Stimulated activated CD8-positive, alpha-beta memory T cell treated with anti-CD3 and anti-CD28 coated beads, Interleukin-4, amount 100 ng/mL, for 48 hours (primary cell): ENCODE results near the gene CCDC192.
"Not testable (repeated sequence)": the region's sequence is repeated elsewhere in the genome, so short reads cannot be mapped to it uniquely, and the experiment has no call there.

Source experiments
- DNase-seq: peaks from one replicate; pipeline ENCODE4 v3.0.0-alpha.2; 2020

CCDC192 gene

GRCh38 chr5:127813633-127814587, 110.7 kb downstream of the CCDC192 start:
- no peak for DNase-seq

- DNase-seq: no peak
Measured at GRCh38 chr5:127814588-127814973, 111.4 kb downstream of the CCDC192 start.

- DNase-seq: no peak
Measured at GRCh38 chr5:127820910-127821553, 117.8 kb downstream of the CCDC192 start.

GRCh38 chr5:127821896-127822295, 118.7 kb downstream of the CCDC192 start:
- DNase-seq: no peak

DNA sequence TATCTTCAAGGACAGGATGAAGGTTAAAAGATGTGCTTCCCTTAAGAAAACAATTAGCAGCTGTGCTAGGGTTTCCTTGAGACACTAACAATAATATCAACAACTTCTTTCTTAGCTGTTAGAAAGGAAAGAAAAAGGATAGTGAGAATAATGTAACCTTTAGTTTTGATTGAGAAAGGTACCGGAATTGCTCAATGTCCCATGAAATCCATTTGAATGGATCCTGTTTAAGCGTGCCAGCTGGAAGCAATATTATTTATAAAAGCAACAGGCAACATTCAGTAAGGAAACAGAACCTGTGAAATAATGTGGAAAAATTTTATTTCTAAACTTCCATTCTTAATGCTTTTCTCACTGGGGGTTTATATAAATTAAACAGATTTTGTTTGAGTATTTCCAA, 120.9 kb downstream of the CCDC192 start:
- no peak for DNase-seq

DNA sequence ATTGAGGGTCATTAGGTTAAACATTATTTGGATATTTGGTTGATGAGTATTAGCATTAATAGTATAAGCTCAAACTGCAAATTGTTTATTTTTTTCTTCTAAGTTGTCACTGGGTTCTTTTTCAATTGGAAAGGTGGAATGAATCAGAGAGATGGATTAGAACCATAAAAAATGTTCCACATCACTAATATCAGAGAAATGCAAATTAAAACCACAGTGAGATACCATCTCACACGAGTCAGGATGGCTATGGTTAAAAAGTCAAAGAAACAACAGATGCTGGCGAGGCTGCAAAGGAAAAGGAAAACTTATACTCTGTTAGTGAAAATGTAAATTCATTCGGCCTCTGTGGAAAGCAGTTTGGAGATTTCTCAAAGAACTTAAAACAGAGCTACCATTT, 122.8 kb downstream of the CCDC192 start:
- DNase-seq: no peak

- DNase-seq: no peak
Measured at GRCh38 chr5:127827451-127827850, 124.3 kb downstream of the CCDC192 start.

- DNase-seq: no peak
Measured at GRCh38 chr5:127830157-127830556, 127.0 kb downstream of the CCDC192 start.

DNA sequence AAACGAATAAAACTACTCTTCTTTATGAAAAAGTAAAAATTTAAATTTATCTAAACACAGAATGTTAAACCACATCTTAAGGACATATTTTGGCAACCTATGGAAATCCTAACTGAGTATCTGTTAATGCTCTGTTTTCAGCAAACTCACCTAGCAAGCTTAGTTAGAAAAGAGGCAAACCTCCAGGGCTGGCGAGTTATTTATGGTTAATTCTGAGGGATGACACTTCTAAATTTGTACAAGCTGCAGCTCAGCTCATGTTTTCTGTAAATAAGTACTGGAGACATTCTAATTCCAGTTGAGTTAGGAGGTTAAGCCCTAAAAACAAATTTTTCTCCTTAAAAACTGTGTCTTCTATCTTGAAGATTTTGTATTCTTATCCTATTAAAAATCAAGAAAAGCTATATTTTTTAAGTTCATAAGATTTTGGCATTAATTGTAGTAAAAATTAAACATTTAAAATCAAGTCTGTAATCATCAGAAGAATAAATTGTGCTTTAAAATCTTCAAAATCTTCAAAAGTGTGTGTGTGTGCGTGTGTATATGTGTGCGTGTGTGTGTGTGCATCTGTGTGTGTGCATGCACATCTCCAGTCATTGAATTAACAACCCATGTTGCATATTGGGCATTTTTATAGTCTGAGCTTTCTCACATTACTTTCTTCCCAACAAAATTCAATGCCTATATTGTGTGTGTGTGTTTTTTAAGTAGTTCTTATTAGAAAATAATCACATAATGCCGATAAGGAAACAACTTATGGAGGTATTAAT, 127.8 kb downstream of the CCDC192 start:
- DNase-seq: no peak

GRCh38 chr5:127832067-127832466, 128.9 kb downstream of the CCDC192 start:
- no peak for DNase-seq

- DNase-seq: no peak
Measured at GRCh38 chr5:127834094-127834531, 130.9 kb downstream of the CCDC192 start.

DNA sequence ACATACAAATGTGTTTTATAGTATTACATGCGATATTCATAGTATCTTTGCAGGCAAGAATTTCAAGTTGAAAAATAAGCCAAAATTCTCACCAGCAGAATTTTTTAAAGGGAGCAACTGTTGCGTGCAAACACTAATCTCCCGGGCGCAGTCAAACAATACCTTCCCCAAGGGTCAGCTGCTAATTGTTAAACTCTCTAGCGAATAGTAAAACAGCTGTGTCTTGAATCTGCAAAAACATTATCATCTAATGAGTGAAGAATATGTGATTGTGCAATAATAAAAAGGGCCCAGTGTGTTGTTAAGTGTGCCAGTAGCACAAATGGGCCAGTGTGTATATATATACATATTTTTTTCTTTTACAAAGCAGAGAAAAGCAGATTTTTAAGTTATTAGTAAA, 131.4 kb downstream of the CCDC192 start:
- DNase-seq: no peak

DNA sequence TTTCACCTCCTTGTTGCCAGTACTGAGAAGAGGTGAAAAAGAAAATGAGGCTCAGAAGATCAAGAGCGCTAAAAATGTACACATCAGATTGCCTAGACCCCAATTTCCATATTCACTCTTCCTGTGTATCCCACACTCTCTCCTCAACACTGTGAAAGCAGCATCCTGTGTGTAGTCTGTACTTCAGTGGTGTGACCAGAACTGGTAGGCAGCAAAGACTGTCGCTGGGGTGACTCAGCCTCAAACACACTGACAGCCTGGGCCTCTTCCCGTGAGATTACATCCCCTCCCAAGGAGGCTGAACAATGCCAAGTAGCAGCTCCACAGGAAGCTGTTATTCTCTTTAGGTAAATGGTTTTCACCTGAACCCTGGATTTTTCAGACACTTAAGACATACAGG, 135.5 kb downstream of the CCDC192 start:
- no peak for DNase-seq

DNA sequence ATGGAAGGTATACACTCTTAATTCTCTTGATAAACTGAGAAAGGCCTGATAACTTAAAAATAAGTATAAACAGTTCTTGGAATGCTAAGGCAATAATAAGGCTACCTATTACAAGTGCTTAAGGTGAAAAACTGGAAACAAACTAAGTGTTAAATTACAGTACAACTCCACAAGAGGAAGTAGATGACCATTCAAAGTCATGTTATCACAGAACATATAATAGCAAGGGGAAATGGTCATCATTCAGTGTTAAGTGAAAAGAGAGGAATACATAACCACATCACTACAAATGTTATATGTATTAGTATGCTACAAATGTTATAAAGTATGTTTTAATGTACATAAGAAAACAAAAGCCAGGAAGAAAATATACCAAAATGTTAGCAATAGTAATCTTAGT, 135.9 kb downstream of the CCDC192 start:
- DNase-seq: no peak

- DNase-seq: no peak
Measured at GRCh38 chr5:127839496-127840197, 136.5 kb downstream of the CCDC192 start.

DNA sequence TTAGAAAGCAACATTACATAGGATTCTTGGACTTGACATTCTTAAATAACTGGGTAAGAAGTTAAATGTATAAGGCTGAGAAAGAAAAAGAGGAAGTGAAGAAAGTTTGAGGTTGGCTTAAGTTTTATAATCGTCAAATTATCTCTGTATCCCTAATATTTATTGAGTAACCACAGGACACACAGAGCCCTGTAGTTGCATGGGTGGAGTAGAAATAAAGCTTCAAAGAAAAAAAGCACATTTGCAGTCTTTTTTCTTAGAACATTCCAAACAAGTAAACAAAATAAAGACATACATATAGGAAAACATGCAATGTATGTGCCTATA, 137.0 kb downstream of the CCDC192 start:
- DNase-seq: no peak

DNA sequence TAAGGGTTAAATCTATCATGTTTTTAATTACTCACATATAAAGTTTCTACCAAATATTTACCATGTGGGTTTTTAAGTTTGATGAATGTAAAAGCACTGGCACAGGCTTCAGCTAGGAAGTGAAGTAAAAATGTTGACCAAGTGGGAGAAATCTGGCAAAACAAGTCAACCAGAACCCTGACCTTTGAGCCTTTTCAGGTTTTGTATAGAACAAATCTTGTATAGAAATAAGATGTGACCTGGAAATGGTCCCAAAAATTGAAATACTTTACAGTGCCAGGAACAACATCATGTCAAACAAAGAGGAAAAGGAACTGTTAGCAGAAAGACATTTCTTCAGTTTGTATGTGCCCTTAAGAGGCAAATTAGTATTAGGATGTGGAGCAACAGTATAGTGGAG, 137.6 kb downstream of the CCDC192 start:
- DNase-seq: no peak

DNA sequence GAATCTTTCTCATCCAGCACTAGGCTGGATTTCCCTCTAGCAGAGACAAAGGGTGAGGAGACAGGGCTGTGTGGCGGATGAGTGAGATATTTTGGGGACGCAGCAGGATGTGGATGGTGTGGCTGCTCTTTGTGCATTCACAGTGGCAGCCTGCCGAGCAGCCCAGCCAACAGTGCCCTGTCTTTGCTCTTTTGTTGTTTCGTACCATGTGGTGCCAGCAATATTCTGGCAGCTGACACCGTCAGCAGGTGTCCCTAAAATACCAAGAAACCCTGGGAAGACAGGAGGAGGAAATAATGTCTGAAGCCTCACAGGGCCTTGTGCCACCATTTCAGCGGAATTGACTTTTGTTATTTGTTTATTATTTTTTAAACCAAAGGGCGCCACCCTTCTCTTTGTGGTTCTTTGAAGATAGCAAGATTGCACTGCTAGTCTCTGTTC, 141.4 kb downstream of the CCDC192 start:
- no peak for DNase-seq

DNA sequence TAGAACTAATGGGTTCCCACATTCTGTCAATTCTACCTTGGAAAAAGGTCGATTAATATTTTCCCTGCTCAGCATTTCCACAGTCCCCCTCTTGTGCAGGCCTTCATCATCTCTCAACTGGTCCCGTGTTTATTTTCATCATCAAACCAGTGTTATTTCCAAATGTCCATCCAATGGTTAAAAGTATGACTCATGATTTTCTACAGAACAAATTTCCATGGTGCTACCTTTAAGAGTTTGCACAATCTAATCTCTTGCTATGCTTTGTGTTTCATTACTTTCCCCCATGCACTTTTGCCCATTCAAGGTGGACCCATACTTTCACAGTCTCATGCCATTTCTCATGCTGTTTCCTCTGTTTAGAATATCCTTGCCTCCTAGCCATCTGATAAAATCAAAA, 143.7 kb downstream of the CCDC192 start:
- no peak for DNase-seq

DNA sequence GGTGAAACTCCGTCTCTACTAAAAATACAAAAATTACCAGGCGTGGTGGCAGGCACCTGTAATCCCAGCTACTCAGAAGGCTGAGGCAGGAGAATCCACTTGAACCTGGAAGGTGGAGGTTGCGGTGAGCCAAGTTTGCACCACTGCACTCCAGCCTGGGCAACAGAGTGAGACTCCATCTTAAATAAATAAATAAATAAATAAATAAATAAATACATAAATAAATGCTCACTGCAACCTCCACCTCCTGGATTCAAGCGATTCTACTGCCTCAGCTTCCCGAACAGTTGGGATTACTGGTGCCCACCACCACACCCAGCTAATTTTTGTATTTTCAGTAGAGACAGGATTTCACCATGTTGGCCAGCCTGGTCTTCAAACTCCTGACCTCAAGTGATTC, 144.4 kb downstream of the CCDC192 start:
- DNase-seq: not testable (repeated sequence)

DNA sequence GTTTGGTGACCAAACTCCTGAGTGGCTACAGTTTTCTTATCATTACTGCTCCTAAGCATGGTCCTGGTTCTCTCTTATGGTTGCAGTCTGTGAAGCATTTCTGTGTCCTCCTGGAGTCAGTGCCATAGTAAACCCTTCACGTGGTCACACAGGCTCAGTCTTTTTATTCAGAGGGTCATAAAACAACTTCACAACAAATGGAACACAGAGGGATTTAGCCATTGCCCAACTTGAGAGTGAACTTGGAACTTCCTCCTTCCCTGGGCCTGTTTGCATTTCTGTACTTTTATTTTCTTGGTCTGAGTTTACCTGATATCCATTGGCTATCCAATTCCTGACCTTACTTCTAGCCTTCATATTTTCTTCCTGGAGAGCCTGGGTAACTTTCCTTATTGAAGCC, 144.9 kb downstream of the CCDC192 start:
- DNase-seq: no peak

DNA sequence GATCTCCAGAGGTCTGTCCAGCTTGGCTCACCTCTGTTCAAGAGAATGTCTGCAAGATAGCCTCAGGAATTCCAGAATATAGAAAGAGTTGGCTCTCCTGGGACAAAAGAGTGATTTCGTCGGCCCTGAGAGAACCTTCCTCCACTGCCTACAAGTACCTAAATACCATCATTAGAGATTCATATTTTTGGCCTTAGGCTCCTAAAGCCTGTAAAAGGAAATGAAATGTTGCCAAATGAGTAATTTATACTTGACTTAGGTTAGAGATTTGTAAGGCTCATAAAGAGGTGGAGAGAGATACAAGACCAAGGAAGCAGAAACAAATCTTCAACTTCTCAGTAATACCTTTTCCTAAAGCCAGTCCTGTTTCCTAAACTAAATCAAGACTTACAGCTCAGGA, 146.2 kb downstream of the CCDC192 start:
- no peak for DNase-seq

DNA sequence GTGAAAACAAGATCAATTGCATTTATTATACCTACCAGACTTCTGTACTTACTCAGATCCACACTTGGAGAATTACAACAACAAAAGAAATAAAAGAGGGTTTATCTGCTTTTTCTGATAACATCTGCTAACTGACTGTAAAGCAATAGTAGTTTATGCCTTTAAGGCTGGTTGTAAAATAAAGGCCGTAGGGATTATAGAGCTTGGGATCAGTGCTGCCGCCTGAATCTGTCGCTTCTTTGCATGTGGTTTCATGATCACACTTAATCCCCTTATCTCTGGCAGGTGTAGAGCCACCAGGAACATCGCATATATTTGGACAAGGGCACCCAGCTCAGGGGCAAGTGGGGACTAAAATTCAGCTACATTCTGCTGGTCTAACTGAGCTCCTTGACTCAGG, 146.7 kb downstream of the CCDC192 start:
- DNase-seq: no peak
